Ishikawa (cell line): ENCODE data around the gene EXOC4.

Source experiments
- EP300 ChIP-seq: IDR thresholded peaks from 2 replicates; pipeline ENCODE4 v1.6.1; 2012; ENCODE audit warnings: borderline replicate concordance
- NFIC ChIP-seq: IDR thresholded peaks from 2 replicates; pipeline ENCODE4 v1.6.1; 2012
- RAD21 ChIP-seq: IDR thresholded peaks from 2 replicates; pipeline ENCODE4 v1.6.1; 2012; ENCODE audit warnings: low read depth
- TAF1 ChIP-seq: IDR thresholded peaks from 2 replicates; pipeline ENCODE4 v1.6.1; 2012; ENCODE audit warnings: low read depth, mild to moderate bottlenecking
- TCF12 ChIP-seq: IDR thresholded peaks from 2 replicates; pipeline ENCODE4 v1.6.1; 2012; ENCODE audit warnings: low read depth

GRCh38 chr7:134056816-134057215 lies 803.9 kb downstream of the EXOC4 start:
- TF ChIP-seq NFIC (no peak), TAF1 (no peak), EP300 (no peak), TCF12 (no peak), RAD21 (no peak)
